HepG2 (cell line): ENCODE data around the gene PGK1. TPM values are rescaled to one million over a fixed set of nuclear protein-coding genes. Genes with fewer than 3 reads are reported as not detected.

ENCODE experiments used
- ATAC-seq: fragments of 200-7000 bp; cut with Tn5 transposase; 3 replicates; pipeline ENCODE4 v1.9.1; 2020; ENCODE audit warnings: mild to moderate bottlenecking, moderate library complexity
- BruUV-seq: library from RNA; stranded (reverse); fragments of 400-500 nt; replicated peaks from 2 replicates; lab custom pipeline; 2021; lab: Mats Ljungman, UMichigan
- CTCF ChIA-PET: fragments of 300-600 bp; formaldehyde crosslinking; extraction: SDS; loops from one replicate; lab custom pipeline; 2021; ENCODE audit warnings: low total read pairs, inconsistent platforms, low intra/inter-chr PET ratio; lab: Yijun Ruan, JAX
- POLR2A ChIA-PET: fragments of 350-600 bp; sonication (Branson Sonifier 250); formaldehyde crosslinking; loops from one replicate; lab custom pipeline; 2020; ENCODE audit warnings: antibody characterized with exemption, inconsistent platforms; lab: Yijun Ruan, JAX
- DNase-seq: peaks from one replicate; pipeline ENCODE4 v3.0.0-alpha.2; 2015; ENCODE audit warnings: low spot score
- FAIRE-seq: peaks from 3 replicates; lab custom pipeline; 2011; peaks lifted over from hg19 to GRCh38; lab: Jason Lieb, UNC
- H2AFZ ChIP-seq: one replicate; pipeline ENCODE4 v1.6.1; 2011; ENCODE audit warnings: low read length, inconsistent platforms
- H3K27ac ChIP-seq: fragments of 300-600 bp; 3 replicates; pipeline ENCODE4 v1.8.0; 2011; ENCODE audit warnings: mixed run types, mild to moderate bottlenecking, mixed read lengths, low read length, inconsistent platforms; ENCODE audit not compliant: insufficient read depth; ENCODE audit errors: extremely low read length
- H3K27me3 ChIP-seq, 2 experiments: fragments of 200-600 bp in 1 of 2; 2 replicates in 1 of 2; 3 replicates in 1 of 2; pipeline versions ENCODE4 v1.6.0 to v1.8.0; 2011; ENCODE audit warnings: low read length in 2 of 2, mild to moderate bottlenecking in 2 of 2, moderate library complexity in 2 of 2, inconsistent platforms in 1 of 2; ENCODE audit not compliant: insufficient read depth in 2 of 2, control insufficient read depth in 1 of 2
- H3K36me3 ChIP-seq, 2 experiments: fragments of 200-600 bp in 1 of 2; replicated peaks in 1 of 2; 2 replicates in 1 of 2; 3 replicates in 1 of 2; pipeline versions ENCODE4 v1.5.1 to v1.8.0; 2011; ENCODE audit warnings: low read length in 2 of 2, inconsistent platforms in 1 of 2; ENCODE audit not compliant: insufficient read depth in 2 of 2, control insufficient read depth in 1 of 2
- H3K4me1 ChIP-seq: 2 replicates; pipeline ENCODE4 v1.5.1; 2012; ENCODE audit warnings: low read length, inconsistent platforms; ENCODE audit not compliant: insufficient read depth
- H3K4me2 ChIP-seq: 2 replicates; pipeline ENCODE4 v1.6.0; 2011; ENCODE audit warnings: low read depth, low read length, inconsistent platforms
- H3K4me3 ChIP-seq, 3 experiments: fragments of 200-600 bp in 1 of 3; sonication (generic), shearing (Covaris generic) in 1 of 3; replicated peaks in 1 of 3; 2 replicates each; pipeline ENCODE4 v1.5.1; 2011 to 2016; ENCODE audit warnings: low read length in 3 of 3, inconsistent platforms in 2 of 3, low read depth in 2 of 3, mild to moderate bottlenecking in 2 of 3, control low read depth in 1 of 3, mixed read lengths in 1 of 3; ENCODE audit not compliant: insufficient read depth in 1 of 3
- H3K79me2 ChIP-seq: one replicate; pipeline ENCODE4 v1.6.1; 2011; ENCODE audit warnings: low read length, inconsistent platforms; ENCODE audit not compliant: insufficient read depth
- H3K9ac ChIP-seq: 2 replicates; pipeline ENCODE4 v1.6.0; 2011; ENCODE audit warnings: mild to moderate bottlenecking, low read depth, low read length, inconsistent platforms; ENCODE audit not compliant: insufficient read depth
- H3K9me3 ChIP-seq: 2 replicates; pipeline ENCODE4 v1.5.1; 2012; ENCODE audit warnings: mild to moderate bottlenecking, low read length
- H4K20me1 ChIP-seq: 2 replicates; pipeline ENCODE4 v1.6.0; 2011; ENCODE audit warnings: inconsistent platforms, mild to moderate bottlenecking, low read length, moderate library complexity; ENCODE audit not compliant: insufficient read depth
- ARNT ChIP-seq: fragments of 450-650 bp; IDR thresholded peaks from 2 replicates; pipeline ENCODE4 v1.6.1; 2017
- RBFOX2 ChIP-seq: fragments of 200-400 bp; formaldehyde crosslinking; IDR thresholded peaks from 2 replicates; pipeline ENCODE4 v1.6.1; 2017; ENCODE audit warnings: low read depth, mild to moderate bottlenecking, low read length
- TCF12 ChIP-seq, 2 experiments: fragments of 450-650 bp in 1 of 2; sonication (generic) in 1 of 2; formaldehyde crosslinking in 1 of 2; IDR thresholded peaks; 2 replicates each; pipeline versions ENCODE4 v1.6.1 to v1.8.0; 2017 to 2022; ENCODE audit warnings: antibody characterized with exemption in 1 of 2, mild to moderate bottlenecking in 1 of 2, missing genetic modification reagents in 1 of 2, moderate library complexity in 1 of 2
- XRCC5 ChIP-seq: fragments of 200-400 bp; formaldehyde crosslinking; optimal IDR thresholded peaks from 2 replicates; pipeline ENCODE3; 2017; ENCODE audit warnings: mild to moderate bottlenecking, low read length
- ZNF329 ChIP-seq: sonication (generic); formaldehyde crosslinking; IDR thresholded peaks from 2 replicates; pipeline ENCODE4 v1.9.0; 2021; ENCODE audit warnings: low read depth, mild to moderate bottlenecking, missing genetic modification reagents
- WGBS: methylation state at CpG from one replicate; pipeline ENCODE4 v1.1.6; 2017; ENCODE audit warnings: low lambda C conversion rate; 5-methylcytosine and 5-hydroxymethylcytosine counted together
- in situ Hi-C: cut with HindIII; loops from 2 replicates; pipeline ENCODE4 v1.10.0; 2017; ENCODE audit warnings: low pct_unique_long_range_greater_than_20kb; ENCODE audit not compliant: extremely low pct_ligation_motif_present
- intact Hi-C: fragments of 100-400 bp; cut with micrococcal nuclease; formaldehyde crosslinking; loops from one replicate; pipeline ENCODE4 v1.10.0; 2022; ENCODE audit not compliant: unreplicated experiment
- polyA plus RNA-seq, 8 experiments: library from polyadenylated mRNA; depleted of rRNA in 3 of 8; stranded (reverse) in 7 of 8; unstranded in 1 of 8; fragments of >200 nt; fragmentation: Illumina TruSeq in 4 of 8; extraction: Trizol in 4 of 8; gene quantifications; 2 replicates each; pipeline versions ENCODE4 v1.2.1 to v1.2.3, GENCODE V29; 2011 to 2016; ENCODE audit warnings: low read depth in 4 of 8, missing spikeins in 1 of 8, mixed read lengths in 1 of 8; ENCODE audit not compliant: insufficient read depth in 1 of 8
- total RNA-seq, 5 experiments: library from RNA; depleted of rRNA; stranded (reverse); fragments of >200 nt; fragmentation: Illumina TruSeq; extraction: Trizol; gene quantifications; 2 replicates each; pipeline ENCODE4 v1.2.3, GENCODE V29; 2016; ENCODE audit warnings: low read depth in 1 of 5
- TF ChIP-seq, protein P1 (sequence below): sonication (generic); formaldehyde crosslinking; conservative IDR thresholded peaks from 2 replicates; pipeline ENCODE4 v1.4.0; 2020; ENCODE audit warnings: missing genetic modification reagents

The PGK1 gene
- total and polyA plus RNA-seq, 2 of the 13 experiments (the other 11 are each of a cell fraction or from before 2014, with no cell fraction given), result 325 to 1,274 TPM

GRCh38 chrX:78123190-78123589 is 19.1 kb downstream of the PGK1 start:
- no peak overlapping the region for H3K9ac ChIP-seq
- TF ChIP-seq ZNF329 (CRISPR knock-in tag) (no peak), ARNT (no peak), XRCC5 (no peak)
- TF ChIP-seq, protein P1, sequence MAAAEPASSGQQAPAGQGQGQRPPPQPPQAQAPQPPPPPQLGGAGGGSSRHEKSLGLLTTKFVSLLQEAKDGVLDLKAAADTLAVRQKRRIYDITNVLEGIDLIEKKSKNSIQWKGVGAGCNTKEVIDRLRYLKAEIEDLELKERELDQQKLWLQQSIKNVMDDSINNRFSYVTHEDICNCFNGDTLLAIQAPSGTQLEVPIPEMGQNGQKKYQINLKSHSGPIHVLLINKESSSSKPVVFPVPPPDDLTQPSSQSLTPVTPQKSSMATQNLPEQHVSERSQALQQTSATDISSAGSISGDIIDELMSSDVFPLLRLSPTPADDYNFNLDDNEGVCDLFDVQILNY, result no peak
- H3K27me3 ChIP-seq, result no peaks in the 10 kb centered on the region
- no peaks in the 10 kb centered on the region for H3K4me1 ChIP-seq
- in situ Hi-C loops, result loop anchor here (25.0 kb wide), 1 partner anchor 211 kb away; the partner anchor contains the start of gene ATP7A
- H3K9me3 ChIP-seq, result no peaks in the 10 kb centered on the region
- peaks cover 7 to 57% of the 10 kb centered on the region in 2 experiments for H3K36me3 ChIP-seq
- intact Hi-C loops, result no loop called here
- H3K79me2 ChIP-seq, result peaks cover 17% of the 10 kb centered on the region
- DNase-seq (no peak), ATAC-seq (no peak), FAIRE-seq (no peak)
- ChIA-PET POLR2A (no interaction called here), CTCF (no interaction called here)
- no peak overlapping the region for H3K27ac ChIP-seq
- no peak overlapping the region for H2AFZ ChIP-seq
- no TSS peak for BruUV-seq
- H4K20me1 ChIP-seq, result peaks cover 90% of the 10 kb centered on the region
- no peak overlapping the region for H3K4me3 ChIP-seq
- H3K4me2 ChIP-seq, result no peak overlapping the region

DNA sequence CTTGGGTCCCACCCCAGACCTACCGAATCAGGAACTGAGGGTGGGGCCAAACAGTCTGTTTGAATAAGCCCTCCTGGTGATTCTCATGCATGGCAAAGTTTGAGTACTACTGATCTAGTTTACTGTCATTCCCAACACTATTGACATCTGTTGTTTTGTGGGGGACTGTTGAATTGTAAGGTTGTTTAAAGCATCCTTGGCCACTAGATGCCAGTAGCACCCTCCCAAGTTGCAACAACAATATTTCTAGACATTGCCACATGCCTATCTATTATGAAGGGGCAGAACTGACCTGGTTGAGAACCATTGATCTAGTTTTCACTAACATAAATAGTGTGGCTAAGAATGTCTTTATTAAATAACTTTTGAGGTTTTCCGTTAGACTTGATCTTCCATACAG is 20.3 kb downstream of the PGK1 start:
- Histone ChIP-seq H3K9me3 (no peaks in the 10 kb centered on the region), H3K4me2 (no peak overlapping the region), H4K20me1 (peaks cover 85% of the 10 kb centered on the region), H2AFZ (no peak overlapping the region), H3K4me3 (no peak overlapping the region), H3K36me3 (peaks cover 5 to 55% of the 10 kb centered on the region in 2 experiments), H3K27me3 (no peaks in the 10 kb centered on the region), H3K4me1 (no peaks in the 10 kb centered on the region), H3K9ac (no peak overlapping the region), H3K79me2 (peaks cover 10% of the 10 kb centered on the region), H3K27ac (no peak overlapping the region)
- BruUV-seq, result no TSS peak
- ChIA-PET POLR2A (no interaction called here), CTCF (no interaction called here)
- DNase-seq, result no peak
- FAIRE-seq, result peak; percentile 18
- no peak for TF ChIP-seq TCF12 (IDR thresholded peaks at IDR 0.05)
- TF ChIP-seq TCF12 (CRISPR knock-in tag; IDR thresholded peaks at IDR 0.05), result no peak
- peak; percentile 28; the same call in 1 of the 2 replicates for TF ChIP-seq RBFOX2
- intact Hi-C loops, result no loop called here
- WGBS, result 97% methylated on average over 2 of the region's 2 CpGs
- peak; percentile 36; the same call in 1 of the 3 replicates for ATAC-seq
- in situ Hi-C loops, result loop anchor here (25.0 kb wide), 1 partner anchor 212 kb away; the partner anchor contains the start of gene ATP7A
